Activated naive CD8-positive, alpha-beta T cell treated with anti-CD3 and anti-CD28 coated beads for 36 hours (primary cell): Measurements from ENCODE around the gene NCAM1. TPM values are rescaled to one million over a fixed set of nuclear protein-coding genes. Genes with fewer than 3 reads are reported as not detected.

Source experiments
- DNase-seq: peaks from one replicate; pipeline ENCODE4 v3.0.0; 2021
- H3K27ac Mint-ChIP-seq: one replicate; pipeline ENCODE4 v1.8.0; 2022; ENCODE audit warnings: mild to moderate bottlenecking, moderate library complexity, mixed read lengths
- H3K27me3 Mint-ChIP-seq: one replicate; pipeline ENCODE4 v1.8.0; 2022; ENCODE audit warnings: mild to moderate bottlenecking, mixed read lengths
- H3K36me3 Mint-ChIP-seq: one replicate; pipeline ENCODE4 v1.8.0; 2021; ENCODE audit warnings: mild to moderate bottlenecking, mixed read lengths
- H3K4me1 Mint-ChIP-seq: one replicate; pipeline ENCODE4 v1.8.0; 2021; ENCODE audit warnings: mixed read lengths
- H3K4me3 Mint-ChIP-seq: one replicate; pipeline ENCODE4 v1.8.0; 2022; ENCODE audit warnings: mild to moderate bottlenecking, moderate library complexity, mixed read lengths
- H3K9me3 Mint-ChIP-seq: one replicate; pipeline ENCODE4 v1.8.0; 2022; ENCODE audit warnings: mixed read lengths
- total RNA-seq, 2 experiments: library from RNA; stranded (reverse); gene quantifications; one replicate each; pipeline ENCODE4 v1.2.3, GENCODE V29; 2021

NCAM1 gene
- total RNA-seq, 2 experiments from 2014 or later: 0.16 TPM; not detected in 1

GRCh38 chr11:113249786-113250185 lies 288.6 kb downstream of the NCAM1 start:
- Mint-ChIP-seq H3K9me3 (no peaks in the 10 kb centered on the region), H3K4me1 (no peaks in the 10 kb centered on the region), H3K27ac (no peak overlapping the region), H3K4me3 (no peak overlapping the region), H3K36me3 (no peaks in the 10 kb centered on the region), H3K27me3 (peaks cover 30% of the 10 kb centered on the region)
- no peak for DNase-seq

GRCh38 chr11:113251281-113251680 lies 290.1 kb downstream of the NCAM1 start:
- Mint-ChIP-seq H3K9me3 (no peaks in the 10 kb centered on the region), H3K36me3 (no peaks in the 10 kb centered on the region), H3K27me3 (peaks cover 25% of the 10 kb centered on the region), H3K4me3 (no peak overlapping the region), H3K27ac (no peak overlapping the region), H3K4me1 (no peaks in the 10 kb centered on the region)
- DNase-seq: no peak

- Mint-ChIP-seq H3K36me3 (no peaks in the 10 kb centered on the region), H3K27me3 (peaks cover 12% of the 10 kb centered on the region), H3K4me3 (no peak overlapping the region), H3K9me3 (no peaks in the 10 kb centered on the region), H3K27ac (no peak overlapping the region), H3K4me1 (no peaks in the 10 kb centered on the region)
- no peak for DNase-seq
These were observed 292.2 kb downstream of the NCAM1 start for GRCh38 chr11:113253406-113253805.

- Mint-ChIP-seq H3K27ac (no peak overlapping the region), H3K9me3 (no peaks in the 10 kb centered on the region), H3K4me3 (no peak overlapping the region), H3K27me3 (peaks cover 3% of the 10 kb centered on the region), H3K4me1 (no peaks in the 10 kb centered on the region), H3K36me3 (no peaks in the 10 kb centered on the region)
- no peak for DNase-seq
These were observed 293.9 kb downstream of the NCAM1 start for GRCh38 chr11:113255096-113255495.

GRCh38 chr11:113255741-113256140 lies 294.5 kb downstream of the NCAM1 start:
- DNase-seq: no peak
- Mint-ChIP-seq H3K4me1 (no peaks in the 10 kb centered on the region), H3K9me3 (no peaks in the 10 kb centered on the region), H3K4me3 (no peak overlapping the region), H3K27ac (no peak overlapping the region), H3K36me3 (no peaks in the 10 kb centered on the region), H3K27me3 (peaks cover 3% of the 10 kb centered on the region)

- no peaks in the 10 kb centered on the region for H3K4me1 Mint-ChIP-seq
- H3K9me3 Mint-ChIP-seq: no peaks in the 10 kb centered on the region
- H3K27ac Mint-ChIP-seq: no peak overlapping the region
- no peak for DNase-seq
- no peak overlapping the region for H3K4me3 Mint-ChIP-seq
- H3K27me3 Mint-ChIP-seq: peaks cover 3% of the 10 kb centered on the region
- H3K36me3 Mint-ChIP-seq: no peaks in the 10 kb centered on the region
These were observed 295.4 kb downstream of the NCAM1 start for GRCh38 chr11:113256431-113257202.

- Mint-ChIP-seq H3K4me1 (no peaks in the 10 kb centered on the region), H3K27ac (no peak overlapping the region), H3K27me3 (no peaks in the 10 kb centered on the region), H3K4me3 (no peak overlapping the region), H3K36me3 (no peaks in the 10 kb centered on the region), H3K9me3 (no peaks in the 10 kb centered on the region)
- DNase-seq: no peak
These were observed 298.8 kb downstream of the NCAM1 start for GRCh38 chr11:113260096-113260425.

- no peak for DNase-seq
These were observed 299.3 kb downstream of the NCAM1 start for GRCh38 chr11:113260541-113260940.

GRCh38 chr11:113261709-113262475 lies 300.7 kb downstream of the NCAM1 start:
- Mint-ChIP-seq H3K9me3 (no peaks in the 10 kb centered on the region), H3K27me3 (no peaks in the 10 kb centered on the region), H3K4me1 (no peaks in the 10 kb centered on the region), H3K4me3 (no peak overlapping the region), H3K36me3 (no peaks in the 10 kb centered on the region), H3K27ac (no peak overlapping the region)
- DNase-seq: no peak

More at GRCh38 chr11:113260541-113260940, 299.3 kb downstream of the NCAM1 start:
- no peaks in the 10 kb centered on the region for H3K27me3 Mint-ChIP-seq
- no peaks in the 10 kb centered on the region for H3K36me3 Mint-ChIP-seq
- no peaks in the 10 kb centered on the region for H3K9me3 Mint-ChIP-seq
- H3K4me3 Mint-ChIP-seq: no peak overlapping the region
- H3K27ac Mint-ChIP-seq: no peak overlapping the region
- H3K4me1 Mint-ChIP-seq: no peaks in the 10 kb centered on the region

GRCh38 chr11:113262594-113262993 lies 301.4 kb downstream of the NCAM1 start:
- Mint-ChIP-seq H3K4me3 (no peak overlapping the region), H3K9me3 (no peaks in the 10 kb centered on the region), H3K4me1 (no peaks in the 10 kb centered on the region), H3K36me3 (no peaks in the 10 kb centered on the region), H3K27me3 (no peaks in the 10 kb centered on the region), H3K27ac (no peak overlapping the region)
- no peak for DNase-seq

- no peaks in the 10 kb centered on the region for H3K36me3 Mint-ChIP-seq
- no peaks in the 10 kb centered on the region for H3K9me3 Mint-ChIP-seq
- no peaks in the 10 kb centered on the region for H3K4me1 Mint-ChIP-seq
- H3K4me3 Mint-ChIP-seq: no peak overlapping the region
- DNase-seq: no peak
- H3K27me3 Mint-ChIP-seq: no peaks in the 10 kb centered on the region
- H3K27ac Mint-ChIP-seq: no peak overlapping the region
These were observed 302.4 kb downstream of the NCAM1 start for GRCh38 chr11:113263458-113264259.

GRCh38 chr11:113265362-113265761 lies 304.1 kb downstream of the NCAM1 start:
- Mint-ChIP-seq H3K27me3 (no peaks in the 10 kb centered on the region), H3K27ac (no peak overlapping the region), H3K4me3 (no peak overlapping the region), H3K9me3 (no peaks in the 10 kb centered on the region), H3K36me3 (no peaks in the 10 kb centered on the region), H3K4me1 (no peaks in the 10 kb centered on the region)
- DNase-seq: no peak

GRCh38 chr11:113267493-113267892 lies 306.3 kb downstream of the NCAM1 start:
- Mint-ChIP-seq H3K9me3 (no peaks in the 10 kb centered on the region), H3K4me3 (no peak overlapping the region), H3K27ac (no peak overlapping the region), H3K36me3 (no peaks in the 10 kb centered on the region), H3K27me3 (no peaks in the 10 kb centered on the region), H3K4me1 (no peaks in the 10 kb centered on the region)
- DNase-seq: no peak

GRCh38 chr11:113269096-113269495 lies 307.9 kb downstream of the NCAM1 start:
- Mint-ChIP-seq H3K36me3 (no peaks in the 10 kb centered on the region), H3K9me3 (no peaks in the 10 kb centered on the region), H3K4me3 (no peak overlapping the region), H3K27me3 (no peaks in the 10 kb centered on the region), H3K4me1 (no peaks in the 10 kb centered on the region), H3K27ac (no peak overlapping the region)
- no peak for DNase-seq

GRCh38 chr11:113269636-113270035 lies 308.4 kb downstream of the NCAM1 start:
- DNase-seq: no peak
- Mint-ChIP-seq H3K4me3 (no peak overlapping the region), H3K9me3 (no peaks in the 10 kb centered on the region), H3K27me3 (no peaks in the 10 kb centered on the region), H3K27ac (no peak overlapping the region), H3K36me3 (no peaks in the 10 kb centered on the region), H3K4me1 (no peaks in the 10 kb centered on the region)
